Measurements from ENCODE around the gene USH2A.

The USH2A gene

GRCh38 chr1:216258856-216259255 is 164.4 kb downstream of the USH2A start:
- DNase-seq: no peak

- no peak for DNase-seq
Measured at GRCh38 chr1:216258386-216258785, 164.9 kb downstream of the USH2A start.

- DNase-seq: no peak
Measured at GRCh38 chr1:216250861-216251260, 172.4 kb downstream of the USH2A start.

GRCh38 chr1:216248628-216249027 is 174.6 kb downstream of the USH2A start:
- no peak for DNase-seq

- no peak for DNase-seq
Measured at GRCh38 chr1:216247937-216248336, 175.3 kb downstream of the USH2A start.

- DNase-seq: no peak
Measured at GRCh38 chr1:216246577-216247203, 176.6 kb downstream of the USH2A start.

- DNase-seq: no peak
Measured at GRCh38 chr1:216238844-216239243, 184.4 kb downstream of the USH2A start.

- no peak for DNase-seq
Measured at GRCh38 chr1:216237927-216238542, 185.2 kb downstream of the USH2A start.

- DNase-seq: no peak
Measured at GRCh38 chr1:216224233-216224632, 199.0 kb downstream of the USH2A start.

GRCh38 chr1:216223486-216223885 is 199.8 kb downstream of the USH2A start:
- no peak for DNase-seq

GRCh38 chr1:216222288-216222687 is 201.0 kb downstream of the USH2A start:
- no peak for DNase-seq

GRCh38 chr1:216221260-216221700 is 202.0 kb downstream of the USH2A start:
- DNase-seq: no peak

GRCh38 chr1:216216305-216216704 is 206.9 kb downstream of the USH2A start:
- DNase-seq: no peak

- DNase-seq: no peak
Measured at GRCh38 chr1:216215169-216215568, 208.1 kb downstream of the USH2A start.

- DNase-seq: no peak
Measured at GRCh38 chr1:216212826-216213225, 210.4 kb downstream of the USH2A start.

GRCh38 chr1:216210081-216210480 is 213.2 kb downstream of the USH2A start:
- no peak for DNase-seq

- DNase-seq: no peak
Measured at GRCh38 chr1:216209125-216209524, 214.1 kb downstream of the USH2A start.

GRCh38 chr1:216207154-216207553 is 216.1 kb downstream of the USH2A start:
- no peak for DNase-seq

- DNase-seq: no peak
Measured at GRCh38 chr1:216205176-216205575, 218.1 kb downstream of the USH2A start.

- DNase-seq: no peak
Measured at GRCh38 chr1:216201946-216202345, 221.3 kb downstream of the USH2A start.

GRCh38 chr1:216200941-216201340 is 222.3 kb downstream of the USH2A start:
- no peak for DNase-seq

GRCh38 chr1:216194721-216195120 is 228.5 kb downstream of the USH2A start:
- no peak for DNase-seq

GRCh38 chr1:216193839-216194443 is 229.3 kb downstream of the USH2A start:
- no peak for DNase-seq

GRCh38 chr1:216190438-216190837 is 232.8 kb downstream of the USH2A start:
- no peak for DNase-seq

GRCh38 chr1:216186816-216187215 is 236.4 kb downstream of the USH2A start:
- no peak for DNase-seq

Data from CD4-positive, alpha-beta T cell treated with Interferon gamma for 1 hour (primary cell).